HepG2 (cell line): ENCODE results near the gene EARS2. TPM values are rescaled to one million over a fixed set of nuclear protein-coding genes. Genes with fewer than 3 reads are reported as not detected.
A peak's percentile ranks its signal among the peaks of the same experiment; 100 is the strongest.

ENCODE experiments used
- ATAC-seq: fragments of 200-7000 bp; cut with Tn5 transposase; 3 replicates; pipeline ENCODE4 v1.9.1; 2020; ENCODE audit warnings: mild to moderate bottlenecking, moderate library complexity
- BruUV-seq: library from RNA; stranded (reverse); fragments of 400-500 nt; replicated peaks from 2 replicates; lab custom pipeline; 2021; lab: Mats Ljungman, UMichigan
- CTCF ChIA-PET: fragments of 300-600 bp; formaldehyde crosslinking; extraction: SDS; loops from one replicate; lab custom pipeline; 2021; ENCODE audit warnings: low total read pairs, inconsistent platforms, low intra/inter-chr PET ratio; lab: Yijun Ruan, JAX
- POLR2A ChIA-PET: fragments of 350-600 bp; sonication (Branson Sonifier 250); formaldehyde crosslinking; loops from one replicate; lab custom pipeline; 2020; ENCODE audit warnings: antibody characterized with exemption, inconsistent platforms; lab: Yijun Ruan, JAX
- DNase-seq: peaks from one replicate; pipeline ENCODE4 v3.0.0-alpha.2; 2015; ENCODE audit warnings: low spot score
- FAIRE-seq: peaks from 3 replicates; lab custom pipeline; 2011; peaks lifted over from hg19 to GRCh38; lab: Jason Lieb, UNC
- H2AFZ ChIP-seq: one replicate; pipeline ENCODE4 v1.6.1; 2011; ENCODE audit warnings: low read length, inconsistent platforms
- H3K27ac ChIP-seq: fragments of 300-600 bp; 3 replicates; pipeline ENCODE4 v1.8.0; 2011; ENCODE audit warnings: mixed run types, mild to moderate bottlenecking, mixed read lengths, low read length, inconsistent platforms; ENCODE audit not compliant: insufficient read depth; ENCODE audit errors: extremely low read length
- H3K27me3 ChIP-seq, 2 experiments: fragments of 200-600 bp in 1 of 2; 2 replicates in 1 of 2; 3 replicates in 1 of 2; pipeline versions ENCODE4 v1.6.0 to v1.8.0; 2011; ENCODE audit warnings: low read length in 2 of 2, mild to moderate bottlenecking in 2 of 2, moderate library complexity in 2 of 2, inconsistent platforms in 1 of 2; ENCODE audit not compliant: insufficient read depth in 2 of 2, control insufficient read depth in 1 of 2
- H3K36me3 ChIP-seq, 2 experiments: fragments of 200-600 bp in 1 of 2; replicated peaks in 1 of 2; 2 replicates in 1 of 2; 3 replicates in 1 of 2; pipeline versions ENCODE4 v1.5.1 to v1.8.0; 2011; ENCODE audit warnings: low read length in 2 of 2, inconsistent platforms in 1 of 2; ENCODE audit not compliant: insufficient read depth in 2 of 2, control insufficient read depth in 1 of 2
- H3K4me1 ChIP-seq: 2 replicates; pipeline ENCODE4 v1.5.1; 2012; ENCODE audit warnings: low read length, inconsistent platforms; ENCODE audit not compliant: insufficient read depth
- H3K4me2 ChIP-seq: 2 replicates; pipeline ENCODE4 v1.6.0; 2011; ENCODE audit warnings: low read depth, low read length, inconsistent platforms
- H3K4me3 ChIP-seq, 3 experiments: fragments of 200-600 bp in 1 of 3; sonication (generic), shearing (Covaris generic) in 1 of 3; replicated peaks in 1 of 3; 2 replicates each; pipeline ENCODE4 v1.5.1; 2011 to 2016; ENCODE audit warnings: low read length in 3 of 3, inconsistent platforms in 2 of 3, low read depth in 2 of 3, mild to moderate bottlenecking in 2 of 3, control low read depth in 1 of 3, mixed read lengths in 1 of 3; ENCODE audit not compliant: insufficient read depth in 1 of 3
- H3K79me2 ChIP-seq: one replicate; pipeline ENCODE4 v1.6.1; 2011; ENCODE audit warnings: low read length, inconsistent platforms; ENCODE audit not compliant: insufficient read depth
- H3K9ac ChIP-seq: 2 replicates; pipeline ENCODE4 v1.6.0; 2011; ENCODE audit warnings: mild to moderate bottlenecking, low read depth, low read length, inconsistent platforms; ENCODE audit not compliant: insufficient read depth
- H3K9me3 ChIP-seq: 2 replicates; pipeline ENCODE4 v1.5.1; 2012; ENCODE audit warnings: mild to moderate bottlenecking, low read length
- H4K20me1 ChIP-seq: 2 replicates; pipeline ENCODE4 v1.6.0; 2011; ENCODE audit warnings: inconsistent platforms, mild to moderate bottlenecking, low read length, moderate library complexity; ENCODE audit not compliant: insufficient read depth
- AGO1 ChIP-seq: fragments of 200-400 bp; formaldehyde crosslinking; IDR thresholded peaks from 2 replicates; pipeline ENCODE4 v1.6.1; 2017; ENCODE audit warnings: mild to moderate bottlenecking, low read depth, low read length, moderate library complexity; ENCODE audit not compliant: poor library complexity, severe bottlenecking
- ARNT ChIP-seq: fragments of 450-650 bp; IDR thresholded peaks from 2 replicates; pipeline ENCODE4 v1.6.1; 2017
- BORCS8-MEF2B ChIP-seq: sonication (generic); formaldehyde crosslinking; IDR thresholded peaks from 2 replicates; pipeline ENCODE4 v1.8.0; 2022; ENCODE audit warnings: mild to moderate bottlenecking, missing genetic modification reagents
- CCAR2 ChIP-seq: fragments of 200-400 bp; formaldehyde crosslinking; optimal IDR thresholded peaks from 2 replicates; pipeline ENCODE3; 2018; ENCODE audit warnings: low read depth, mild to moderate bottlenecking, low read length, moderate library complexity
- MLLT10 ChIP-seq: sonication (generic); formaldehyde crosslinking; IDR thresholded peaks from 2 replicates; pipeline ENCODE4 v1.4.0; 2020; ENCODE audit warnings: missing genetic modification reagents
- NR2C2 ChIP-seq: sonication (generic); formaldehyde crosslinking; IDR thresholded peaks from 2 replicates; pipeline ENCODE4 v1.4.0; 2020; ENCODE audit warnings: missing genetic modification reagents, mild to moderate bottlenecking, moderate library complexity, borderline replicate concordance
- PTBP1 ChIP-seq: fragments of 200-400 bp; formaldehyde crosslinking; IDR thresholded peaks from 2 replicates; pipeline ENCODE4 v1.6.1; 2018; ENCODE audit warnings: low read length, low read depth; ENCODE audit not compliant: poor library complexity, severe bottlenecking
- RBFOX2 ChIP-seq: fragments of 200-400 bp; formaldehyde crosslinking; IDR thresholded peaks from 2 replicates; pipeline ENCODE4 v1.6.1; 2017; ENCODE audit warnings: low read depth, mild to moderate bottlenecking, low read length
- RBM22 ChIP-seq: fragments of 200-400 bp; formaldehyde crosslinking; optimal IDR thresholded peaks from 2 replicates; pipeline ENCODE3; 2017; ENCODE audit warnings: mild to moderate bottlenecking, low read length, moderate library complexity
- ZNF7 ChIP-seq: IDR thresholded peaks from 2 replicates; pipeline ENCODE4 v1.6.1; 2016; ENCODE audit warnings: missing biosample characterization, missing genetic modification reagents
- ZNF720 ChIP-seq: sonication (generic); formaldehyde crosslinking; IDR thresholded peaks from 2 replicates; pipeline ENCODE4 v1.4.0; 2020; ENCODE audit warnings: missing genetic modification reagents
- WGBS: methylation state at CpG from one replicate; pipeline ENCODE4 v1.1.6; 2017; ENCODE audit warnings: low lambda C conversion rate; 5-methylcytosine and 5-hydroxymethylcytosine counted together
- in situ Hi-C: cut with HindIII; loops from 2 replicates; pipeline ENCODE4 v1.10.0; 2017; ENCODE audit warnings: low pct_unique_long_range_greater_than_20kb; ENCODE audit not compliant: extremely low pct_ligation_motif_present
- intact Hi-C: fragments of 100-400 bp; cut with micrococcal nuclease; formaldehyde crosslinking; loops from one replicate; pipeline ENCODE4 v1.10.0; 2022; ENCODE audit not compliant: unreplicated experiment
- polyA plus RNA-seq, 8 experiments: library from polyadenylated mRNA; depleted of rRNA in 3 of 8; stranded (reverse) in 7 of 8; unstranded in 1 of 8; fragments of >200 nt; fragmentation: Illumina TruSeq in 4 of 8; extraction: Trizol in 4 of 8; gene quantifications; 2 replicates each; pipeline versions ENCODE4 v1.2.1 to v1.2.3, GENCODE V29; 2011 to 2016; ENCODE audit warnings: low read depth in 4 of 8, missing spikeins in 1 of 8, mixed read lengths in 1 of 8; ENCODE audit not compliant: insufficient read depth in 1 of 8
- total RNA-seq, 5 experiments: library from RNA; depleted of rRNA; stranded (reverse); fragments of >200 nt; fragmentation: Illumina TruSeq; extraction: Trizol; gene quantifications; 2 replicates each; pipeline ENCODE4 v1.2.3, GENCODE V29; 2016; ENCODE audit warnings: low read depth in 1 of 5
- TF ChIP-seq, protein P1 (sequence below): sonication (generic); formaldehyde crosslinking; IDR thresholded peaks from 2 replicates; pipeline ENCODE4 v1.8.0; 2022; ENCODE audit warnings: mild to moderate bottlenecking, missing genetic modification reagents, moderate library complexity
- TF ChIP-seq, protein P2 (sequence below): sonication (generic); formaldehyde crosslinking; IDR thresholded peaks from 2 replicates; pipeline ENCODE4 v1.4.0; 2020; ENCODE audit warnings: missing genetic modification reagents, low read depth, mild to moderate bottlenecking, borderline replicate concordance
- TF ChIP-seq, protein P3 (sequence below): sonication (generic); formaldehyde crosslinking; IDR thresholded peaks from 2 replicates; pipeline ENCODE4 v1.5.0; 2020; ENCODE audit warnings: mild to moderate bottlenecking, low read depth, missing genetic modification reagents, borderline replicate concordance

The EARS2 gene
- total and polyA plus RNA-seq, 2 of the 13 experiments (the other 11 are each of a cell fraction or from before 2014, with no cell fraction given) = 49.4 to 80.4 TPM

DNA sequence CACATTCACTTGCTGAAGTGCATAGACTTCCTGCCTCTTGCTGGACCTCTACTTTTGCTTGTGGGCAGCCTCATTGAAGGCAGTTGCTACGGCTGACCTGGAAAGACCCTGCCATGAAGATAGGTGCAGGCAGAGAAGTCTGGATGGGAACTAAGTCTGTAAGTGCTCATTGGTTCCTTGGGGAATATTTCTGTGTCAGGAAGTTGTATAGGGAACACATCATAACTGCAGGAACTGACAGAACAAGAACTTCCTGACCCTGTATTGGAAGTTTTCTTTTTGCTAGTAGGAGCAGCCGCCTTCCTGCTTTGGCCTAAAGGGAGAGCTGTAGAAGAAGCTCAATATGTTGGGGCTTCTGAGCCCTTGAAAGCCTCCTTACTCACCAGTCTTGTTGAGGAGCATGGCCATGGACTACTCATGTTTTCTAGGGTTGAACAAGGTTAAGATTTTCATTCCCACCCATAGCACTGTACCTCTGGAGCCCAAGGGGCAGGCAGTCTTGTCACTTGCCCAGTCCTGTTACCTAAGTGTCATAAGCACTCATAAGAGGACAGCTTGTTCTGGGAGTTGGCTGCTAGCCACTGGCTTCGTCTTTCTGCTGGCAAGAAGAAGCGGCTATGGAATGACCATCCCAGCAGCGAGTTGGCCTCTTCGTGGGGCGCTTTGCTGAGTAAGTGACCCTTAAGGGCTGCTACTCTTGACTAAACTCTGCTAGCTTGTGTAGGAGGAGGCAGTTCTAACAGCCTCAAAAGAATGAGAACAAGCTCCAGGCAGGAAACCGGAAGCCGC lies 7.6 kb upstream of the EARS2 start:
- TF ChIP-seq RBFOX2 (0 out of 2 replicates have a peak, but pooled peaks have one; percentile 39), RBM22 (peak; percentile 53)
- TF ChIP-seq, protein P1, sequence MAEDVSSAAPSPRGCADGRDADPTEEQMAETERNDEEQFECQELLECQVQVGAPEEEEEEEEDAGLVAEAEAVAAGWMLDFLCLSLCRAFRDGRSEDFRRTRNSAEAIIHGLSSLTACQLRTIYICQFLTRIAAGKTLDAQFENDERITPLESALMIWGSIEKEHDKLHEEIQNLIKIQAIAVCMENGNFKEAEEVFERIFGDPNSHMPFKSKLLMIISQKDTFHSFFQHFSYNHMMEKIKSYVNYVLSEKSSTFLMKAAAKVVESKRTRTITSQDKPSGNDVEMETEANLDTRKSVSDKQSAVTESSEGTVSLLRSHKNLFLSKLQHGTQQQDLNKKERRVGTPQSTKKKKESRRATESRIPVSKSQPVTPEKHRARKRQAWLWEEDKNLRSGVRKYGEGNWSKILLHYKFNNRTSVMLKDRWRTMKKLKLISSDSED (CRISPR knock-in tag) = no peak
- ATAC-seq (no peak), FAIRE-seq (no peak), DNase-seq (no peak)
- in situ Hi-C loops = no loop called here
- H3K27me3 ChIP-seq = no peaks in the 10 kb centered on the region
- H2AFZ ChIP-seq = no peak overlapping the region
- H3K79me2 ChIP-seq = peaks cover 22% of the 10 kb centered on the region
- no TSS peak for BruUV-seq
- H3K36me3 ChIP-seq = peaks cover 59 to 97% of the 10 kb centered on the region in 2 experiments
- 100% methylated on average over 9 of the region's 9 CpGs for WGBS
- H3K27ac ChIP-seq = no peak overlapping the region
- H3K4me1 ChIP-seq = peaks cover 13% of the 10 kb centered on the region
- no peaks in the 10 kb centered on the region for H3K9me3 ChIP-seq
- POLR2A ChIA-PET = no interaction called here
- H3K4me3 ChIP-seq = no peak overlapping the region
- CTCF ChIA-PET = no interaction called here
- H3K9ac ChIP-seq = no peak overlapping the region
- peaks cover 10% of the 10 kb centered on the region; the same call in 1 of the 2 replicates for H4K20me1 ChIP-seq
- intact Hi-C loops = no loop called here
- H3K4me2 ChIP-seq = no peak overlapping the region

DNA sequence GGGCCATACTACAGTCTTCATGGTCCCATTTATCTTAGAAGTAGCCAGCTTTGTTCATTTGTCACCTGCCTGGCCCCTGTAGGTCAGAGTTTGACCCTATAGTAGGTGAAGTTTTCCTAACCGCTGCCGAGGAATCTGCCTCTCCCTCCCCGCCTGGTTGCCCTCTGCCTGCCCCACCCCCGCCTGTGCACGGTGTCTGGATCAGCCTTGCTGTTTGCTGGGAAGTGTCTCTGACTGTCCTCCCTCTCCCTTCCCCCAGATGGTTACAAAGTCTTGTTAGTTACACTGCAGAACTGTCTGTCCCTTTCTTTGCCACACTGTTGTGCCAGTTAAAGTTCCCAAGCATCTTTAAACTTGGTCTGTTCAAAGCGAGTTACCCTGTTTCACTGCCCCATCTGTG lies 6.0 kb upstream of the EARS2 start:
- intact Hi-C loops = no loop called here
- DNase-seq (no peak), FAIRE-seq (no peak), ATAC-seq (no peak)
- H4K20me1 ChIP-seq = peaks cover 13% of the 10 kb centered on the region; the same call in 1 of the 2 replicates
- 95% methylated on average over 6 of the region's 6 CpGs for WGBS
- CTCF ChIA-PET = no interaction called here
- H3K4me1 ChIP-seq = peaks cover 26% of the 10 kb centered on the region
- H3K27me3 ChIP-seq = peaks cover 0 to 2% of the 10 kb centered on the region in 2 experiments; a peak in 1 of 5 replicates
- POLR2A ChIA-PET = no interaction called here
- no peak overlapping the region for H3K4me3 ChIP-seq
- no peak overlapping the region for H3K4me2 ChIP-seq
- no peak overlapping the region for H2AFZ ChIP-seq
- no peak overlapping the region for H3K27ac ChIP-seq
- H3K79me2 ChIP-seq = peaks cover 38% of the 10 kb centered on the region
- no TSS peak for BruUV-seq
- no peak overlapping the region for H3K9ac ChIP-seq
- in situ Hi-C loops = no loop called here
- peaks cover 55 to 90% of the 10 kb centered on the region in 2 experiments for H3K36me3 ChIP-seq
- H3K9me3 ChIP-seq = no peaks in the 10 kb centered on the region
- TF ChIP-seq AGO1 = no peak
- no peak for TF ChIP-seq ZNF7
- no peak for TF ChIP-seq BORCS8-MEF2B (CRISPR knock-in tag)
- no peak for TF ChIP-seq ARNT
- TF ChIP-seq, protein P2, sequence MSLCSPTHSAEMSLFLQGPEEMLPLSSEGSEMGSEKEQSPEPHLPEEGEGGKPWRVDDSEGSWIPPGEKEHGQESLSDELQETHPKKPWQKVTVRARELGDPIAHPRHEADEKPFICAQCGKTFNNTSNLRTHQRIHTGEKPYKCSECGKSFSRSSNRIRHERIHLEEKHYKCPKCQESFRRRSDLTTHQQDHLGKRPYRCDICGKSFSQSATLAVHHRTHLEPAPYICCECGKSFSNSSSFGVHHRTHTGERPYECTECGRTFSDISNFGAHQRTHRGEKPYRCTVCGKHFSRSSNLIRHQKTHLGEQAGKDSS (CRISPR knock-in tag) = no peak
- TF ChIP-seq, protein P3, sequence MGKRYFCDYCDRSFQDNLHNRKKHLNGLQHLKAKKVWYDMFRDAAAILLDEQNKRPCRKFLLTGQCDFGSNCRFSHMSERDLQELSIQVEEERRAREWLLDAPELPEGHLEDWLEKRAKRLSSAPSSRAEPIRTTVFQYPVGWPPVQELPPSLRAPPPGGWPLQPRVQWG (CRISPR knock-in tag) = no peak
- TF ChIP-seq ZNF720 (CRISPR knock-in tag) = no peak
- no peak for TF ChIP-seq PTBP1
- TF ChIP-seq CCAR2 = no peak
- TF ChIP-seq NR2C2 = no peak
- no peak for TF ChIP-seq MLLT10 (CRISPR knock-in tag)
